ENCODE data around the gene SETBP1.

Gene SETBP1

GRCh38 chr18:44731530-44732237 lies 51.0 kb downstream of the SETBP1 start:
- Histone ChIP-seq H3K36me3 (ENCODE audit: control insufficient read depth in 2 of 2, insufficient read depth in 1 of 2, low read length in 2 of 2) (no peaks in the 10 kb centered on the region), H3K9me3 (ENCODE audit: control insufficient read depth, insufficient read depth, low read depth, low read length) (no peaks in the 10 kb centered on the region), H3K27ac (ENCODE audit: extremely low read depth, low read depth, low read length) (no peak overlapping the region), H3K4me3 (ENCODE audit: low read depth, low read length) (no peak overlapping the region), H3K4me1 (ENCODE audit: control insufficient read depth, insufficient read depth, low read length) (peaks cover 28% of the 10 kb centered on the region)
- TF ChIP-seq ZNF777 (tag by site-specific recombination; IDR thresholded peaks at IDR 0.05; ENCODE audit: borderline replicate concordance), result no peak
- no peak for TF ChIP-seq PRDM6 (tag by site-specific recombination; IDR thresholded peaks at IDR 0.05)
- TF ChIP-seq TRIM28 (IDR thresholded peaks at IDR 0.05; ENCODE audit: borderline replicate concordance, low read length), result no peak
- TF ChIP-seq HOXD13 (CRISPR knock-in tag; IDR thresholded peaks at IDR 0.05; ENCODE audit: borderline replicate concordance), result no peak
- no peak for TF ChIP-seq ZNF654 (tag by site-specific recombination; IDR thresholded peaks at IDR 0.05; ENCODE audit: low read depth)
- no peak for TF ChIP-seq ZNF791 (tag by site-specific recombination; IDR thresholded peaks at IDR 0.05)
- no peak for TF ChIP-seq ZNF175 (tag by site-specific recombination; IDR thresholded peaks at IDR 0.05)
- TF ChIP-seq ZNF366 (tag by site-specific recombination; conservative IDR thresholded peaks at IDR 0.05), result no peak
- TF ChIP-seq PRDM4 (tag by site-specific recombination; IDR thresholded peaks at IDR 0.05), result no peak
- ChIA-PET POLR2A (no interaction called here), CTCF (no interaction called here)

- no peaks in the 10 kb centered on the region for H3K9me3 ChIP-seq (ENCODE audit: control insufficient read depth, insufficient read depth, low read depth, low read length)
- ChIA-PET CTCF (interaction anchor here (0.6 kb wide), 1 partner anchor 1135 kb away, joined by 3 read pairs; no protein-coding TSS in a partner anchor), POLR2A (no interaction called here)
- H3K36me3 ChIP-seq (ENCODE audit: control insufficient read depth in 2 of 2, insufficient read depth in 1 of 2, low read length in 2 of 2), result no peaks in the 10 kb centered on the region
- H3K27ac ChIP-seq (ENCODE audit: extremely low read depth, low read depth, low read length), result no peak overlapping the region
- peaks cover 28% of the 10 kb centered on the region for H3K4me1 ChIP-seq (ENCODE audit: control insufficient read depth, insufficient read depth, low read length)
- no peak overlapping the region for H3K4me3 ChIP-seq (ENCODE audit: low read depth, low read length)
- no peak for TF ChIP-seq ZSCAN16 (tag by site-specific recombination; IDR thresholded peaks at IDR 0.05)
- TF ChIP-seq ZNF266 (tag by site-specific recombination; IDR thresholded peaks at IDR 0.05; ENCODE audit: low read depth), result no peak
- TF ChIP-seq PATZ1 (tag by site-specific recombination; IDR thresholded peaks at IDR 0.05), result no peak
- no peak for TF ChIP-seq ZNF707 (tag by site-specific recombination; IDR thresholded peaks at IDR 0.05)
- TF ChIP-seq ZNF175 (tag by site-specific recombination; IDR thresholded peaks at IDR 0.05), result no peak
- no peak for TF ChIP-seq ZBTB11 (tag by site-specific recombination; conservative IDR thresholded peaks at IDR 0.05; ENCODE audit: low read depth)
- no peak for TF ChIP-seq ZFP41 (tag by site-specific recombination; IDR thresholded peaks at IDR 0.05; ENCODE audit: borderline replicate concordance)
- TF ChIP-seq GFI1B (tag by site-specific recombination; IDR thresholded peaks at IDR 0.05), result no peak
These were observed 51.5 kb downstream of the SETBP1 start for GRCh38 chr18:44732238-44732563.
